PFSK-1 (cell line): Measurements from ENCODE around the gene DLGAP4.

Source experiments
- FOXP2 ChIP-seq: optimal IDR thresholded peaks from 2 replicates; pipeline ENCODE3; 2011; ENCODE audit warnings: borderline replicate concordance, control low read depth, inconsistent platforms; ENCODE audit not compliant: insufficient read depth; ENCODE audit errors: extremely low read length, extremely low read depth
- POLR2AphosphoS5 ChIP-seq: IDR thresholded peaks from 2 replicates; pipeline ENCODE4 v1.6.1; 2012; ENCODE audit warnings: low read depth, mild to moderate bottlenecking, control low read depth, low read length, moderate library complexity
- SIN3A ChIP-seq: IDR thresholded peaks from 2 replicates; pipeline ENCODE4 v1.6.1; 2012; ENCODE audit warnings: mild to moderate bottlenecking, low read length, moderate library complexity, borderline replicate concordance; ENCODE audit not compliant: insufficient read depth
- TAF1 ChIP-seq: IDR thresholded peaks from 2 replicates; pipeline ENCODE4 v1.6.1; 2012; ENCODE audit warnings: low read length, control low read depth, borderline replicate concordance; ENCODE audit not compliant: insufficient read depth
- TF ChIP-seq, protein P1 (sequence below), 2 experiments: IDR thresholded peaks; 2 replicates each; pipeline versions ENCODE4 v1.6.1 to v1.8.0; 2011 to 2012; ENCODE audit warnings: low read depth in 2 of 2, low read length in 2 of 2, control low read depth in 1 of 2, inconsistent platforms in 1 of 2, mild to moderate bottlenecking in 1 of 2, moderate library complexity in 1 of 2; ENCODE audit not compliant: insufficient read depth in 1 of 2

Gene DLGAP4

DNA sequence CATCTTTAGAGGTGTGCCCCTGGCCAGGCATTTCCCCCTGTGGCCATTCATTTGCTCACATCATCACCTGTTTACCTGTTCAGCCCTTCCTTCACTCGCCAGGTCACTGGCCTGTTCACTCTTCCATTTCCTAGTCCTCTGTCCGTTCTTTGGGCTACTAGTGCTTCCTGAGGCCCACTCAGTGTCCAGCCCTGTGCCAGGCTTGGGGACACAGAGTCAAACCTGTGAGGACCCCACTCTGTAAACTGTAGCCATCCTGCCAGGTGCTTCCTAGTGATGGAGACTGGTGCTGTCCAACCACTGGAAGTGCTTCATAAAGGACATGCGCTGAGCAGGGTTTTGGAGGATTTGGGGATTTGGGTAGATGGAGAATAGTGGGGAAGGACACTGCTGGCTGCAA, 3.5 kb downstream of the DLGAP4 start:
- TF ChIP-seq TAF1 (no peak), POLR2AphosphoS5 (no peak), SIN3A (no peak), FOXP2 (no peak)
- TF ChIP-seq, protein P1, sequence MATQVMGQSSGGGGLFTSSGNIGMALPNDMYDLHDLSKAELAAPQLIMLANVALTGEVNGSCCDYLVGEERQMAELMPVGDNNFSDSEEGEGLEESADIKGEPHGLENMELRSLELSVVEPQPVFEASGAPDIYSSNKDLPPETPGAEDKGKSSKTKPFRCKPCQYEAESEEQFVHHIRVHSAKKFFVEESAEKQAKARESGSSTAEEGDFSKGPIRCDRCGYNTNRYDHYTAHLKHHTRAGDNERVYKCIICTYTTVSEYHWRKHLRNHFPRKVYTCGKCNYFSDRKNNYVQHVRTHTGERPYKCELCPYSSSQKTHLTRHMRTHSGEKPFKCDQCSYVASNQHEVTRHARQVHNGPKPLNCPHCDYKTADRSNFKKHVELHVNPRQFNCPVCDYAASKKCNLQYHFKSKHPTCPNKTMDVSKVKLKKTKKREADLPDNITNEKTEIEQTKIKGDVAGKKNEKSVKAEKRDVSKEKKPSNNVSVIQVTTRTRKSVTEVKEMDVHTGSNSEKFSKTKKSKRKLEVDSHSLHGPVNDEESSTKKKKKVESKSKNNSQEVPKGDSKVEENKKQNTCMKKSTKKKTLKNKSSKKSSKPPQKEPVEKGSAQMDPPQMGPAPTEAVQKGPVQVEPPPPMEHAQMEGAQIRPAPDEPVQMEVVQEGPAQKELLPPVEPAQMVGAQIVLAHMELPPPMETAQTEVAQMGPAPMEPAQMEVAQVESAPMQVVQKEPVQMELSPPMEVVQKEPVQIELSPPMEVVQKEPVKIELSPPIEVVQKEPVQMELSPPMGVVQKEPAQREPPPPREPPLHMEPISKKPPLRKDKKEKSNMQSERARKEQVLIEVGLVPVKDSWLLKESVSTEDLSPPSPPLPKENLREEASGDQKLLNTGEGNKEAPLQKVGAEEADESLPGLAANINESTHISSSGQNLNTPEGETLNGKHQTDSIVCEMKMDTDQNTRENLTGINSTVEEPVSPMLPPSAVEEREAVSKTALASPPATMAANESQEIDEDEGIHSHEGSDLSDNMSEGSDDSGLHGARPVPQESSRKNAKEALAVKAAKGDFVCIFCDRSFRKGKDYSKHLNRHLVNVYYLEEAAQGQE (IDR thresholded peaks at IDR 0.05; ENCODE audit: insufficient read depth in 1 of 2, low read depth in 2 of 2, low read length in 2 of 2), result no peak

GRCh38 chr20:36310215-36310981, 4.3 kb downstream of the DLGAP4 start:
- TF ChIP-seq TAF1, result no peak
- no peak for TF ChIP-seq FOXP2
- TF ChIP-seq SIN3A, result no peak
- TF ChIP-seq, protein P1 (IDR thresholded peaks at IDR 0.05; ENCODE audit: insufficient read depth in 1 of 2, low read depth in 2 of 2, low read length in 2 of 2), result no peak
- TF ChIP-seq POLR2AphosphoS5, result no peak

DNA sequence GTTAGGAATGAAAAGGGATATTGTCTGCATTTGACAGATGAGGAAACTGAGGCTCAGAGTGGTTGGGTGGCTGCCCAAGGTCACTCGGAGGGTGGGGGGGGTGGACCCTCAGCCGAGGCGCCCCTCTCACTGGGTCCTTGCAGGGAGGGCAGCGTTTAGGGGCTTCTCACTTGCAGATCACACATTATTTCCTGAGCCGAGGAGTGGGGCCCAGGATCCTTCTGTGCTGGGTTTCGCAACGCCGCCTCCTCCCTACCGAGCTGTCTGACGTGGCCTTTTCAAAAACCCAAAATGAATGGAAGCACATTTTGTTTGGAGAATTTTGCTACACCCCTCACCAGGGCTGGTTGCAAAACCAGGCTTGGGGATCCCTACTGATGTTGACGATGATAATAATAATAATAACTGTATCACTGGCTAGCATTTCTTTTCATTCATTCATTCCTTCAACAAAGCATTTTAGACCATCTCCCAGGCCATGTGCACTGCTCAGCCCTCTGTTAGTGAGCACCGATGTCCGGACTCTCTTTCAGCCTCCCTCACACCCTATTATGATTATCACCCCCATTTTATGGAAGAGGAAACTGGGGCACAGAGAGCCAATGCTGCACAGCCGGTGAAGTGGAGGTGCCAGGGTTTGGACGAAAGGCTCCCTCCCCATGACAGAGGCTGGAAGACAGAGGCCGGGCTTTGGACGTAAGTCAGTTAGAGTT, 5.2 kb downstream of the DLGAP4 start:
- TF ChIP-seq FOXP2 (no peak), TAF1 (no peak), SIN3A (no peak), POLR2AphosphoS5 (no peak)
- TF ChIP-seq, protein P1 (IDR thresholded peaks at IDR 0.05; ENCODE audit: insufficient read depth in 1 of 2, low read depth in 2 of 2, low read length in 2 of 2), result no peak

DNA sequence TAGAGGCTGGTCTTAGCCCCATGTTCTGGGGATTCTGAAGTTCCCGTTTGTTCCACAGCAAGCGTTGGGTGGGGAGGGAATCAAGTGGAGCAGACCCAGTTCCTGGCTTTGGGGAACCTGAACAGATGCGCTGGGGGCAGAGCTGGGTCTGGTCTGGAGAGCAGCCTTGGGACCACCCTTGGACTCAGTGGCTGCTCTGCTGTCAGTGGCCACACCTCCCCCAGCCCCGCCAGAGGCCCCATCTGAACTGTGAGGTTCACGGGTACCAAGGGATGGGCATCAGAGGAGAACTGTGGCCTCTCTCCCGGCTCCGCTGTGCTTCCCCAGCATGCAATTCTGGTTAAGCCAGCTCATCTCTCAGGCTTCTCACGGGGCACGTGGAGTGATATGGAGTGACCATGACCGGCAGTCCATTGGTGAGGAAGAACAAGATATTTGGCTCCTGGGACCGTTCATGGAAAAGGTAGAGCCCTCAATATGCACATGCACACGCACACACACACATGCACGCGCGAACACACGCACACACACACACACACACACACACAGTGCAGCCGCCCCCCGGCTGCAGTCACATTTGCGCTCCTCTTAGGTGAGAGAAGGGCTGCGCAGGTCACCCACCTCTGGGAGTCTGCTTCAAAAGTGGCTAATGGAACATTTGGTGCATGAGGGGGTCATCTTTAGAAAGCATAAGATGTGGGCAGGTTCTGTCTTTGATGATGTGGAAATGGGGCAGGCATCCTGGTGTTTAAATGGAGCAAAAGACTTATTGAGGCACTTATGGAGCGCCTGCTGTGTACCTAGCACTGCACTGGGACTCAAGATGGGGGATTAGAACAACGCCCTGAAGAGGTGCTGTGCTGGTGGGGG, 6.0 kb downstream of the DLGAP4 start:
- no peak for TF ChIP-seq SIN3A
- TF ChIP-seq POLR2AphosphoS5, result no peak
- TF ChIP-seq, protein P1 (IDR thresholded peaks at IDR 0.05; ENCODE audit: insufficient read depth in 1 of 2, low read depth in 2 of 2, low read length in 2 of 2), result no peak
- no peak for TF ChIP-seq TAF1
- no peak for TF ChIP-seq FOXP2
